ENCODE measurements around the gene PTGS2. TPM values are rescaled to one million over a fixed set of nuclear protein-coding genes. Genes with fewer than 3 reads are reported as not detected.

Gene PTGS2
- total and polyA plus RNA-seq, 2 experiments from 2014 or later: 6.2 to 21.9 TPM

DNA sequence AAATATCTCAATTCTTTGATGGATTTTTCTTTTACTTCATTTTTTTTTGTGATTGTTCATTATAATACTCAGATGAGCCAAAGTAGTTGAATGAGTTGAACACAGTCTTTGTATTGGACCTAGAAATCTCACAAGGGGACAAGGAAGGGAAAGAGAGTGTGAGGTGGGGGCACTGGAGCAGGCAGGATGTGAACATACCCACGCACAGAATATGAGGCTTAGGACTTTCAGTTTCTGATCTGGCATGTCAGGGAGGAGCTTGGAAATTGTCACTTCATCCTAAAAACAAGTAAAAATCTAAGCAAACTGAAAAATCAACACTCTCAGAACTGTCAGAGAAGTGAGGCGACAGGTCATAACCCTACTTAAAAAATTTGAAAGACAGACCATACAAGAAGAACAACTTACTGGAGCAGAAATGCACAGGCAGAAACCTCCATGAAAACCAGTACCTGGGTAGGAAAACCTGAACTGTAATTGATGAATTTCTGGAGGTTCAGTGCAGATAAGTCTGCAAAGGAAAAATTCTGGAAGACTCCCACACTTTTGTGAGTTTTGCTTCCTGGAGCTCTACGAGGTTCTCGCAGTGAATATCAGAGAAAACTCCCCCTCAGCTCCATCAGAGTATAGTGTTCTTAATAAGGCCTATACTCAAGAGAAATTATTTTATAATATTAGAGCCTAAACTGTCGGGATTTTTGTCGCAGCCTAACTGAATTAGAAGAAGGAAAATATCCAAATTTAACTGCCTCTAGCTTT is 3.6 kb upstream of the PTGS2 start:
- H3K4me3 ChIP-seq: no peak overlapping the region
- H3K4me2 ChIP-seq: no peak overlapping the region
- DNase-seq (ENCODE audit: low spot score): no peak
- no peaks in the 10 kb centered on the region for H3K9me2 ChIP-seq (replicated peaks; ENCODE audit: insufficient read depth)
- H3K79me2 ChIP-seq: no peaks in the 10 kb centered on the region
- H3K9me3 ChIP-seq (ENCODE audit: low read depth): no peaks in the 10 kb centered on the region
- no peaks in the 10 kb centered on the region for H4K20me1 ChIP-seq (ENCODE audit: insufficient read depth, poor library complexity, severe bottlenecking)
- no peak overlapping the region for H3K27ac ChIP-seq
- no peaks in the 10 kb centered on the region for H3K4me1 ChIP-seq (ENCODE audit: insufficient read depth)
- WGBS (ENCODE audit: low lambda C conversion rate, missing lambda C conversion rate): 88% methylated on average over 6 of the region's 6 CpGs
- TF ChIP-seq CTCF (IDR thresholded peaks at IDR 0.05; ENCODE audit: poor library complexity): no peak
- no peak for TF ChIP-seq EZH2 (IDR thresholded peaks at IDR 0.05; ENCODE audit: borderline replicate concordance)
- TF ChIP-seq EZH2phosphoT487 (IDR thresholded peaks at IDR 0.05; ENCODE audit: low read depth, severe bottlenecking, unreplicated experiment): no peak
- H3K27me3 ChIP-seq: peaks cover 12% of the 10 kb centered on the region
- no peak overlapping the region for H2AFZ ChIP-seq
- no peaks in the 10 kb centered on the region for H3K36me3 ChIP-seq (replicated peaks; ENCODE audit: insufficient read depth, low read depth)

GRCh38 chr1:186682736-186683135 is 2.5 kb upstream of the PTGS2 start:
- no peaks in the 10 kb centered on the region for H3K9me3 ChIP-seq (ENCODE audit: low read depth)
- peak; percentile 6 for DNase-seq (ENCODE audit: low spot score)
- WGBS (ENCODE audit: low lambda C conversion rate, missing lambda C conversion rate): 76% methylated on average over 1 of the region's 1 CpG
- no peak overlapping the region for H3K4me3 ChIP-seq
- H3K27me3 ChIP-seq: peaks cover 15% of the 10 kb centered on the region
- TF ChIP-seq CTCF (IDR thresholded peaks at IDR 0.05; ENCODE audit: poor library complexity): peak; percentile 32
- TF ChIP-seq EZH2phosphoT487 (IDR thresholded peaks at IDR 0.05; ENCODE audit: low read depth, severe bottlenecking, unreplicated experiment): no peak
- peak overlapping the region; percentile 77 for H3K4me2 ChIP-seq
- no peaks in the 10 kb centered on the region for H4K20me1 ChIP-seq (ENCODE audit: insufficient read depth, poor library complexity, severe bottlenecking)
- no peak overlapping the region for H3K27ac ChIP-seq
- H3K36me3 ChIP-seq (replicated peaks; ENCODE audit: insufficient read depth, low read depth): no peaks in the 10 kb centered on the region
- no peaks in the 10 kb centered on the region for H3K4me1 ChIP-seq (ENCODE audit: insufficient read depth)
- H3K79me2 ChIP-seq: no peaks in the 10 kb centered on the region
- no peak overlapping the region for H2AFZ ChIP-seq
- H3K9me2 ChIP-seq (replicated peaks; ENCODE audit: insufficient read depth): no peaks in the 10 kb centered on the region

DNA sequence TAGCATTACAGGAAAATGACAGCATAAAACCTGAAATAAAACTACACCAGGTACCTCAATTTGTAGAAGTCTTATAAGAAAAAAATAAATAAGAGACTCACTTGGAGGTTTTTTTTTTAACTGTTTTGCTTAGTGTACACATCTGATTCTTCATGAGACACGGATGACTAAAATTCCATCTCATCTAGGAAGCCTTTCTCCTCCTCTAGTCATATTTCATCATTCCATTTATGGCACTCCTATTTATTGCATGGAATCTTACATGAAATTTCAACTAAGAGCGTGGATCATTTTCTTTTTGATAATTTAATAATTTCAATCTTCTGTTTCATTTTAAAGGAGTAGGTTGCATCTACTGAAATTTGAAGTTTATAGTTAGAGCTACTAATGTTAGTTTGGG is 1.6 kb upstream of the PTGS2 start:
- Histone ChIP-seq H3K79me2 (no peaks in the 10 kb centered on the region), H3K9me2 (replicated peaks; ENCODE audit: insufficient read depth) (no peaks in the 10 kb centered on the region), H3K27me3 (peaks cover 15% of the 10 kb centered on the region), H3K4me1 (ENCODE audit: insufficient read depth) (no peaks in the 10 kb centered on the region), H3K4me2 (peak overlapping the region; percentile 77), H4K20me1 (ENCODE audit: insufficient read depth, poor library complexity, severe bottlenecking) (no peaks in the 10 kb centered on the region), H3K4me3 (no peak overlapping the region), H3K27ac (no peak overlapping the region), H3K36me3 (replicated peaks; ENCODE audit: insufficient read depth, low read depth) (no peaks in the 10 kb centered on the region), H3K9me3 (ENCODE audit: low read depth) (no peaks in the 10 kb centered on the region), H2AFZ (no peak overlapping the region)
- TF ChIP-seq EZH2phosphoT487 (IDR thresholded peaks at IDR 0.05; ENCODE audit: low read depth, severe bottlenecking, unreplicated experiment) (no peak), EZH2 (IDR thresholded peaks at IDR 0.05; ENCODE audit: borderline replicate concordance) (no peak), CTCF (IDR thresholded peaks at IDR 0.05; ENCODE audit: poor library complexity) (no peak)
- no peak for DNase-seq (ENCODE audit: low spot score)
- WGBS (ENCODE audit: low lambda C conversion rate, missing lambda C conversion rate): 91% methylated on average over 2 of the region's 2 CpGs
